GM18517 (cell line): Measurements from ENCODE around the gene CIAO2A.

Source experiments
- ATAC-seq: cut with Tn5 transposase; IDR thresholded peaks from one replicate; pipeline ENCODE4 v1.9.1; 2021; ENCODE audit warnings: mild to moderate bottlenecking, moderate library complexity; ENCODE audit not compliant: unreplicated experiment

The CIAO2A gene

GRCh38 chr15:64045101-64045435, 48.6 kb downstream of the CIAO2A start:
- ATAC-seq, result no peak

DNA sequence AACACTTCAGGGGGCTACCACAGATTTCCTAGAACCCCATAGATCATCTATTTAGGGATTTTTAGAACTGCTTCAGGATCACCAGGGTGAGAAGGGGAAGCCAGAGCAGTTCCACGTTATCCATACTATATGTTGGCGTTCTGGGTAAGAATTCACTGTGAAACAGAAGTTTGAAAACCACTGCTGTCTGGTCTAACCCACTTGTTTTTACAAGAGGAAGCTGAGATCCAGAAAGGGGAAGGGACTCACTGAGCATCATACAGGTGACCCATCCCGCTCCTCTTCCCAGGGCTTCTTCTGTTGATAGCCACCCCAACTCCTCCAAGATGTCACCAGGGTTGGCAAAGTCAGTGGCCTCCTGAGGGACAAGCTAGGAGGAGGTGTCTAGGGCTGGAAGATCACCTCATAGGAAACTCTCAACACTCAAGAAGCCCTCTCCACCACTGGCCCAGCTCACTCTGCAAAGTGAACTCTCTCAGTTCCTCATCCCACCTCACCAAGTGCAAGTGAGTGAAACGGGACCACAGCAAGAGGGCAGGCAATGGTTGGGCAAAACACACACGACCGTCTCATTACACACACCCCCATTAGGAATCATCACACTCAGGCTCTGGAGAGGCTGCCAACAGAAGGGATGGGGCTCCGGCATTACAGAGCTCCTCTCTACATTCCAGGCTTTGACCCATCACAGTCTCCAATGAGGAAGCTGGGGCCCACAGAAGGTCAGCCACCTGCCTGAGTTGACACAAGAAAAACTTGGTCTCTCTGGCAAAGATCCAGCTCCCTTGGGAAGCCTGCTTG, 49.1 kb downstream of the CIAO2A start:
- no peak for ATAC-seq

DNA sequence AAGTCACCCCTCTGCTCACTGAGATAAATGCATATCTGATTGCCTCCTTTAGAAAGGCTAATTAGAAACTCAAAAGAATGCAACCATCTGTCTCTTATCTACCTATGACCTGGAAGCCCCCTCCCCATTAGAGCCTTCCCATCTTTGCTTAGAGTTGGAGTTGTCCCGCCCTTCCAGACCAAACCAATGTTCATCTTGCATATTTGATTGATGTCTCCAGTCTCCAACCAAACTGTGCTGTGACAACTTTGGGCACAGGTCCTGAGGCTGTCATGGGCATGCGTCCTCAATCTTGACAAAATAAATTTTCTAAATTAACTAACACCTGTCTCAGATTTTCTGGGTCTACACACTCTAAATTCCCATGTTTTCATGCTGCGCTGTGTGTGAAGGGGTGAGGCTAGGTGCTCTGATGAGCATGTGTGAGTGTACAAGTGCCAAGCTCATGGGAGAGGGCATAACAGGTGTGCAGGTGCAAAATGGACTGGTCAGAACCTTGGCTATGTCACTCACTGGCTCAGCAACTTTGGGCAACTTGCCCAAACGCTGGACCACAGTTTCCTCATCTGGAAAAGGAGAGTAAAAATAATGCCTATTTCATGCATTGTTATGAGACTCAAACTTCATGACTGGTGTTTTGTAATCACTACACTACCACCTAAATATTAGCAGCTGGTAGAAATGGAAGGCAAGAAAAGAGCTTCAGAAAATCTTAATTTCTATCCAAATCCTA, 54.6 kb downstream of the CIAO2A start:
- ATAC-seq, result no peak

DNA sequence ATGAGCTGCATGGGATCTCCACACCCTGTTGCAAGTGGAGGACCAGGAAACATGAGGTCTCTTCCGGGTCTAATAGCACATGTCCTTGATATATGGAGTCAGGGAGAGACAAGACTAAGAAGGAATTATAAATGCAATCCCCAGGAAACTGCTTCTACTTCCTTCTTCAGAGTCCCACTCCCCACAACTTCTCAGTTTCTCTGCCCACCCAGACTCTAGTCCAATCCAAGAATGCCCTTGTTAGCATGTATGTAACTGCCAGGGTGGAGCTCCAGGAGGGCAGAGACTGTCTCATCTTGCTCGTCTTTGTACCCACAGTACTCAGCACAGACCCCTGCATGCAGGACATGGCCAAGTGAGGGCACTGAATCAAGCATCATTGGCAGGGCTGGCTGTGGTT, 55.7 kb downstream of the CIAO2A start:
- no peak for ATAC-seq

- no peak for ATAC-seq
Measured at GRCh38 chr15:64037116-64037515, 56.5 kb downstream of the CIAO2A start.

DNA sequence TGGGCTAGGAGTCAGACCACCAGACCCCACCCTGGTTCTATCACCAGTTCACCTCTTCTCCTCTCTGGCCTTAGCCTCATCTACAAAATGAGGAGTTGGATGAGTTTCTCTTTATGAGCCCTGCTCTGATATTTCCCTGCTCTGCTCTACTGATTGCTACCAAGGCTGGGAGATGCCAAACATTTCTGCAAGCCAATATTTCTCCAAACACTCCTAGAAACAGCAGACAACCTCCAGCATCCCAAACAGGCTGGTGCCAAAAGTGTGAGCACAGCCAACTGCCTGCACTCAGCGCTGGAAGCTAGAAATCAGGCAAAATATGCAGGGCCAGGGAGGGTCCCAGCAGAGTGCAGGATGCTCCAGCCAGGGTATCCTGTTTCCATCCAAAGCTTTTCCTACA, 58.1 kb downstream of the CIAO2A start:
- no peak for ATAC-seq

DNA sequence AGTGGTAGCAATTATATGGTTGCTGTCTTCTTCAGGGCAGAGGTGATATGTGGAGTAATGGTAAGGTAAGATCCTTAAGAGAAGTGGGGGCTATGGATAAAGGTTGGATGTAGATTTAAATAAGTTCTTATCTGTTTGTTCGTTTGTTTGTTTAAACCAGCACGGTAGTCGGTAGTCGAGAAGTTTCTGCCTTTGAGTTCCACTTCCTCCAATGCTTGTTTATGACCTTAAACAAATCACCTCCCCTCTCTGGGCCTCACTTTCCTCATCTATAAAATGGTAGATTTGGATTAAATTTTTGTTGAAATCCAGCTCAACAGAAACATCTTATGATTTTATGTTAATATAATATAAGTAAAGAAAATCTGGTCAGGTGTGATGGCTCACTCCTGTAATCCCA, 59.1 kb downstream of the CIAO2A start:
- ATAC-seq, result no peak

DNA sequence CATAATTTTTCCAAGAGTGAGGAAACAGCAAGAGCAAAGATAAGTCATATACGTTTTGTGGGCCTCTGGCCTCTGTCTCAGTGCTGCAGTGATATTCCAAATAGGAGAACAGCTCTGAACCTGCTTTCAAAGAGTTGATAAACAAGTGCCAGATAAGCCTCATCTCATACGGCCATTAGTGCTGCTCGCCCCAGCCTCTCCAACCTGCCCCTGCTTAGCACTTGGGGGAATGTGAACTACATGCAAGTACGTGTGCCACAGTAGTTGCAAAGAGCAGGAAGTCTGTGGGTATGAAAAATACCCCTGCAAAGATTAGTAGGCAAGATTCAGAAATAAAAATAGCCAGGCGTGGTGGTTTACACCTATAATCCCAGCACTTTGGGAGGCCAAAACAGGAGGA, 61.3 kb downstream of the CIAO2A start:
- no peak for ATAC-seq

DNA sequence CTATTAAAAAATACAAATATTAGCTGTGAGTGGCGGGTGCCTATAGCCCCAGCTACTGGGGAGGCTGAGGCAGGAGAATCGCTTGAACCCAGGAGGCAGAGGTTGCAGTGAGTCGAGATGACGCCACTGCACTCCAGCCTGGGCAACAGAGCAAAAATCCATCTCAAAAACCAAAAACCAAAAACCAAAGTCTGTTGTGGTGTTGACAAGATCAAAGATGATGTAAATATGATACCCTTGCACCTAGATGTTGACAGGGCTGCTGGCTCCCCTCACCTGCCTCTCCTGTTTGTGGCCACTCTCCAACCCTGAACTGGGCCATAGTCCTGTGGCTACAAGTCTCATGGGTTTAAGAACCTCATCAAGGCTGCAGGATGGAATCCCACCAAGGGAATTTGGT, 63.5 kb downstream of the CIAO2A start:
- no peak for ATAC-seq

- ATAC-seq, result no peak
Measured at GRCh38 chr15:64029633-64030032, 64.0 kb downstream of the CIAO2A start.

- no peak for ATAC-seq
Measured at GRCh38 chr15:64029110-64029509, 64.5 kb downstream of the CIAO2A start.

- ATAC-seq, result no peak
Measured at GRCh38 chr15:64026591-64026990, 67.0 kb downstream of the CIAO2A start.

- ATAC-seq, result no peak
Measured at GRCh38 chr15:64024172-64025050, 69.2 kb downstream of the CIAO2A start.

- no peak for ATAC-seq
Measured at GRCh38 chr15:64023220-64023619, 70.4 kb downstream of the CIAO2A start.

DNA sequence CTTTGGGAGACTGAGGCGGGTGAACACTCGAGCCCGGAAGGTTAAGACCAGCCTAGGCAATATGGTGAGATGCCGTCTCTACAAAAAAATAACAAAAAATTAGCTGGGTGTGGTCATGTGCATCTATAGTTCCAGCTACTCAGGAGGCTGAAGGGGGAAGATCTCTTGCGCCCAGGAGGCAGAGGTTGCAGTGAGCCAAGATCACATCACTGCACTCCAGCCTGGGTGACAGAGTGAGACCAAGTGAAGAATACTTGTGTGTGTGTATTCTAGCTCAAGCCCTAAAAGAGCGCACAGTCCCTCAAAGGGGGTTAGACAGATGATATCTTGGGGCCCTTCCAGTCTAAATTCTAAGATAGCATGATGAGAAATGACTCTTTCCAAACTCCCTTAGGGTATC, 71.1 kb downstream of the CIAO2A start:
- ATAC-seq, result no peak
